Large intestine (tissue), 3 donors: ENCODE measurements around the gene CXCR4. TPM values are rescaled to one million over a fixed set of nuclear protein-coding genes. Genes with fewer than 3 reads are reported as not detected.

Experiments
- DNase-seq, 2 donors: peaks; one replicate each; pipeline versions ENCODE4 v3.0.0 to v3.0.0-alpha.2; 2013
- H3K27ac ChIP-seq: one replicate; pipeline ENCODE4 v1.5.1; 2013; ENCODE audit warnings: low read length
- H3K27me3 ChIP-seq: 2 replicates; pipeline ENCODE4 v1.6.1; 2013; ENCODE audit warnings: low read length; ENCODE audit not compliant: control insufficient read depth, insufficient read depth
- H3K36me3 ChIP-seq: 2 replicates; pipeline ENCODE4 v1.6.1; 2013; ENCODE audit warnings: low read length; ENCODE audit not compliant: control insufficient read depth, insufficient read depth
- H3K4me1 ChIP-seq: one replicate; pipeline ENCODE4 v1.6.1; 2013; ENCODE audit warnings: low read length; ENCODE audit not compliant: control insufficient read depth, insufficient read depth
- H3K4me3 ChIP-seq: one replicate; pipeline ENCODE4 v1.5.1; 2013; ENCODE audit warnings: low read length
- H3K9me3 ChIP-seq: one replicate; pipeline ENCODE4 v1.6.1; 2013; ENCODE audit warnings: mild to moderate bottlenecking, low read depth, low read length, moderate library complexity; ENCODE audit not compliant: control insufficient read depth
- WGBS: methylation state at CpG from one replicate; pipeline ENCODE4 v1.1.5; 2013; ENCODE audit warnings: low lambda C conversion rate; ENCODE audit not compliant: insufficient coverage; 5-methylcytosine and 5-hydroxymethylcytosine counted together
- polyA plus RNA-seq: library from polyadenylated mRNA; unstranded; fragments of 120-200 nt; gene quantifications from one replicate; pipeline ENCODE4 v1.2.1, GENCODE V29; 2013

Gene CXCR4
- polyA plus RNA-seq, 1 donor: 17.8 TPM

- DNase-seq: no peak
- no peaks in the 10 kb centered on the region for H3K9me3 ChIP-seq
- peaks cover 10% of the 10 kb centered on the region for H3K4me1 ChIP-seq
- WGBS: no CpG with 5 or more reads among the region's 12 CpGs
- H3K36me3 ChIP-seq: no peaks in the 10 kb centered on the region
- H3K27ac ChIP-seq: no peak overlapping the region
- no peak overlapping the region for H3K4me3 ChIP-seq
- peaks cover 59% of the 10 kb centered on the region for H3K27me3 ChIP-seq
Measured at GRCh38 chr2:136115183-136115761, 2.7 kb downstream of the CXCR4 start.

DNA sequence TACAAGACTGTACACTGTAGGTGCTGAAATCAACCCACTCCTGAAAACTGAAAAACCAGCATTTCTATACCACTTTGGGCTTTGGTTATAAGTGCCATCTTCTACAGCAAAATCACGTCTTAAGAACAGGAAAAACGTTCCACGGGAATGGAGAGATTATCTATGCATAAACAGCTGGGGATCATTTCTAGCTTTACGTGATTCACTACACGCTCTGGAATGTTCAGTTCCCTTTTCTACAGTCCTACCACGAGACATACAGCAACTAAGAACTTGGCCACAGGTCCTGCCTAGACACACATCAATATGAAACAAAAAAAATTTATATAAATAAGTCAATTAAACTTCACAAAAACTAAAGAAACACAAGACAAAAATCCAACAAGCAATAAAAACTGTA lies 3.6 kb downstream of the CXCR4 start:
- H3K4me3 ChIP-seq: no peak overlapping the region
- peaks cover 10% of the 10 kb centered on the region for H3K4me1 ChIP-seq
- no peak overlapping the region for H3K27ac ChIP-seq
- no peaks in the 10 kb centered on the region for H3K9me3 ChIP-seq
- no peak for DNase-seq
- no CpG with 5 or more reads among the region's 6 CpGs for WGBS
- H3K36me3 ChIP-seq: no peaks in the 10 kb centered on the region
- H3K27me3 ChIP-seq: peaks cover 50% of the 10 kb centered on the region

GRCh38 chr2:136113209-136113971 lies 4.6 kb downstream of the CXCR4 start:
- DNase-seq: no peak
- H3K27me3 ChIP-seq: peaks cover 44% of the 10 kb centered on the region

DNA sequence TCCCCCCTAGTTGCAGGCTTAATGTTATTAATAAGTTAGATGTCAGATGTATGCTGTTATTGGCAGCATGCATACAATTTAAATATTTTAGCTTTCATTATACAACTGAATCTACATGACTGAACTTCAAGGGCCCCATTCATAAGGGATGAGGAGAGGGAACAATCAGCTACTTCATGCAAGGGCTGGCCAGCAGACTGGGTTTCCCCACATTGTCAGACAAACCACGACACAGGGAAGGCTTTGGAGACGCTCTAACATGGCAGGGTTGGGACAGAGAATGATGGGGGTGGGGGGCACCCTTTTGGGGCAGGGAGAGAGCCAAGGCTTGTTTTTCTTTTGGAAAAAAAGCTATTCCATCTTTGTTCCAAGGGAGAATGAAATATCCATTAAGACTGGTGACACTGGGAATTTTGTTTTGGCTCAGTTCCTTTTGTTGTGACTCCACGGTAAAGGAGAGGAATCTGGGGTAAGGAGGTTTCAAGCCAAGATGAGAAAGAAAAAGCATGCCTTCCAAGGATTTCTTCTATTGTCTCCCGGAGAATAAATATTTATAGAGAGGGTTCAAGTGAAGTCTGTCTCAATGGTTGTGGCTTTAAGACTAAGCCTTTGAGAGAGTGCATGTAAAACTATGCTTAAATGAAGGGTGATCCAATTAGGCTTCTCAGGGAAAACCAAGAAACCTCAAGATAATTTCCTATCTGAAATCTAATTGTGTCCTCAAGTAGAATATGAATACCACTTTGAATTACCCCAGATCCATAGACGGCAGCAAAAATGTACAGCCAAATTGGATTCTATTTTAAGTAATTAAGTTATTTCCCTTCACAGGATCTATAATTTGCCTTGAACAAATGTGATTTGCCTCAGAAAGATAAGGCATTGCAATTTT lies 5.4 kb downstream of the CXCR4 start:
- Histone ChIP-seq H3K27me3 (peaks cover 37% of the 10 kb centered on the region), H3K4me3 (no peak overlapping the region), H3K27ac (no peak overlapping the region), H3K4me1 (peaks cover 6% of the 10 kb centered on the region), H3K36me3 (no peaks in the 10 kb centered on the region), H3K9me3 (no peaks in the 10 kb centered on the region)
- WGBS: 100% methylated on average over 1 of the region's 5 CpGs
- DNase-seq: no peak

More at GRCh38 chr2:136113209-136113971, 4.6 kb downstream of the CXCR4 start:
- Histone ChIP-seq H3K4me1 (peaks cover 9% of the 10 kb centered on the region), H3K36me3 (no peaks in the 10 kb centered on the region), H3K4me3 (no peak overlapping the region), H3K9me3 (no peaks in the 10 kb centered on the region), H3K27ac (no peak overlapping the region)
- WGBS: 100% methylated on average over 1 of the region's 6 CpGs

DNA sequence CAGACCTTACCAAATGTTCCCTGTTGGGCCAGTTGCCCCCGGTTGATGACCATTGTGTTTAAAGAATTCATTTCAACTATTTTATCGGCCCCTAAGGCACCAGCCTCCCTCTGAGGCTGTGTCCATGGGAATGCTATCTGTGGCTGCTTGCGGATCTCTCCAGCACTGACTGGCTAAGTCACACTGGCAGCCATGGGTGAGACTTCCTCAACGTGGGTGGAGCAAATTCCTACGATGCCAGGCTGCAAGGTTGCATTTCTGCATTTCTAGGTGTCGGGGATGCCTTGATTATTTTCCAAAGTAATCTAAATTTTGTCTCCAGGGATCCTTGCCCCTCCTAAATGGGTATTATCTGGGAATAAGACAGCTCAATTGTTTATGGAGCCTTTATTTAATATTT lies 6.2 kb downstream of the CXCR4 start:
- DNase-seq: no peak
- Histone ChIP-seq H3K9me3 (no peaks in the 10 kb centered on the region), H3K27ac (no peak overlapping the region), H3K4me1 (no peaks in the 10 kb centered on the region), H3K4me3 (no peak overlapping the region), H3K36me3 (no peaks in the 10 kb centered on the region), H3K27me3 (peaks cover 29% of the 10 kb centered on the region)
- no CpG with 5 or more reads among the region's 6 CpGs for WGBS

DNA sequence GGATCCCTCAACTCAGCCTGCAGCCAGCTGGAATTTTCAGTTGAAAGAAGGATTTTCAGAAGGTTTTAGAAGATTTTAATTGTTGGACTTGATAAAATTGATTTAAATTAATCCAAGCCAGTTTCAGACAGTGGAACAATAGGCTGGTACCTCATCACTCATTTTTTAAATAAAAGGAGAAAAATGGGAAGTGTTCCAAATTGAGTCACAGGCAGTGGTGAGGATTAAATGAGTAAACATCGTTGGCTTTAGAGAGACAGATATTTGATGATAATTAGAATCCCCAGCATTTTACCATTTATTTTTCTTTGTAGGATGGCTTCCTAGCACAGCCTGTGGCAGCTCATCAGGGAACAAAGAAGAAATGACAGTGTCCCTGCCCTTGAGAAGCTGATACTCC lies 7.4 kb downstream of the CXCR4 start:
- H3K27me3 ChIP-seq: peaks cover 18% of the 10 kb centered on the region
- no peak overlapping the region for H3K27ac ChIP-seq
- no peaks in the 10 kb centered on the region for H3K9me3 ChIP-seq
- H3K4me3 ChIP-seq: no peak overlapping the region
- H3K36me3 ChIP-seq: no peaks in the 10 kb centered on the region
- H3K4me1 ChIP-seq: no peaks in the 10 kb centered on the region
- no peak for DNase-seq
- no CpG with 5 or more reads among the region's 1 CpG for WGBS

DNA sequence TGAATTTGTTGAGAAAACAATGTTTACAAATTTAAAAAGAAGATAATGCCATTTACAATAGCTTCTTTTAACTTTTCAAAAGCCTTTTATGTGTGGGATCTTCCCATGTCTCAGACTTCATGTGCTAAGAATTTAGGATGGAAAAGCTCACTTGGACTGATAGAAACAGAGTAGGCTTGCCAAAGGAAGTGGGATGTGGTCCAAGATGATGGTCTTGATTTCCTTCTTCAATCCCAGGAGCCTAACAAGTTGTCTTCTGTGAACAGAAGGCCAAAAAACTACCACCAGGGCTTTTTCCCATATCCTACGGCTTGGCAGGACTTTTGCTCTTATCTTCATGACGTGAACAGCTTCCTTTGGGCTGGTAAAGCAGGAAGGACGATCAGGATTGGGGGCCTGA lies 9.5 kb downstream of the CXCR4 start:
- peaks cover 10% of the 10 kb centered on the region for H3K27me3 ChIP-seq
- no peak for DNase-seq
- H3K4me3 ChIP-seq: no peak overlapping the region
- no CpG with 5 or more reads among the region's 3 CpGs for WGBS
- H3K36me3 ChIP-seq: no peaks in the 10 kb centered on the region
- no peak overlapping the region for H3K27ac ChIP-seq
- H3K9me3 ChIP-seq: no peaks in the 10 kb centered on the region
- no peaks in the 10 kb centered on the region for H3K4me1 ChIP-seq

DNA sequence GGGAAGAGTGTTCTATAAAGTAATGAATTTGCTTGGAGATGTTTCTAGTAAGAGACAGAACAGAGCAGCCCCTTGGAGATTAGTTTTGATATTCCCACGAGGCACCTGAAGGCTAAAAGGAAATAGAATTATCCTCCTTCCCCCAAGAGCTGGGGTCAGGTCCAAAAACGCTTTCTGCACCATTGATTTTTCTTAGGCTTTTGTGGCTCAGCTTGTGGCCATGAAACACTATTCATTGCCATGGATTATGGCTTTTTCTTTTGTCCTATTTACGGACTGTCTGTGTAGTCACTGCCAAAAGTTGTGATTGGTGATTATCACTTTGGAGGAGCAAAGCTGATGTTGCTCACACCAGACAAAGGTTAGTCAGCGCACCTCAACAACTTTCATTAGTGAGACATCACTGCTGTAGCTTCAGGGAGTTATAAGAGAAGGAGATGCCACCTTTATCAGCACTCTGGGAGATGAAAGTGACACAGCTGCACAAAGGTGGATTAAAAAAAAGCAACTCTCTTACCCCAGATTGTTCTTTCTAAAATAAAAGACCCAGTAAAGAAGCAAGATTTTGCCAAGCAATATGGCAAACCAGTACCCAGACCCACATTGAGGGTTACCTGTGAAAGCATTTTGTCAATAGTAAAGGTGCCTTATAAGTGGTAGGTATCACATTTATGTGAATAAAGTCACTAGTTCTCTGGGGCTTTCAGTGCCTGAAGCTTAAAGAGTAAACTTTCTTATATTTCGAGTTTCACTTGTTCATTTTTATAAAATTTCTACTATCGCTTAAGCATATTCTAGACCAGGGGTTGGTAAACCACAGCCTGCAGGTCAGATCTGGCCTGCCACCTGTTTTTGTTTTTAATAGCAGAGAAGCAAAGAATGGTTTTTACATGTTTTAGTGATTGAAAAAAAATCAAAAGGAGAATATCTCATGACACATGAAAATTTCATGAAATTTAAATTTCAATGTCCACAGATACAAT lies 10.6 kb downstream of the CXCR4 start:
- no peaks in the 10 kb centered on the region for H3K9me3 ChIP-seq
- H3K27me3 ChIP-seq: peaks cover 7% of the 10 kb centered on the region
- no peaks in the 10 kb centered on the region for H3K36me3 ChIP-seq
- no peaks in the 10 kb centered on the region for H3K4me1 ChIP-seq
- WGBS: 100% methylated on average over 3 of the region's 6 CpGs
- H3K4me3 ChIP-seq: no peak overlapping the region
- DNase-seq: no peak
- H3K27ac ChIP-seq: no peak overlapping the region

GRCh38 chr2:136106505-136106904 lies 11.4 kb downstream of the CXCR4 start:
- H3K36me3 ChIP-seq: no peaks in the 10 kb centered on the region
- H3K27me3 ChIP-seq: peaks cover 5% of the 10 kb centered on the region
- no peak overlapping the region for H3K4me3 ChIP-seq
- H3K27ac ChIP-seq: no peak overlapping the region
- no peak for DNase-seq
- no peaks in the 10 kb centered on the region for H3K9me3 ChIP-seq
- WGBS: 93% methylated on average over 2 of the region's 7 CpGs
- H3K4me1 ChIP-seq: no peaks in the 10 kb centered on the region
